Activated CD4-positive, alpha-beta T cell treated with anti-CD3 and anti-CD28 coated beads, Interleukin-2, Interleukin-6, amounts not matched to agents 100 ng/mL and 50 ng/mL, durations not matched to agents 16 hours and 8 hours (primary cell): ENCODE results near the gene NDOR1.

Experiments used
- DNase-seq: peaks from one replicate; pipeline ENCODE4 v3.0.0-alpha.2; 2020

Gene NDOR1

DNA sequence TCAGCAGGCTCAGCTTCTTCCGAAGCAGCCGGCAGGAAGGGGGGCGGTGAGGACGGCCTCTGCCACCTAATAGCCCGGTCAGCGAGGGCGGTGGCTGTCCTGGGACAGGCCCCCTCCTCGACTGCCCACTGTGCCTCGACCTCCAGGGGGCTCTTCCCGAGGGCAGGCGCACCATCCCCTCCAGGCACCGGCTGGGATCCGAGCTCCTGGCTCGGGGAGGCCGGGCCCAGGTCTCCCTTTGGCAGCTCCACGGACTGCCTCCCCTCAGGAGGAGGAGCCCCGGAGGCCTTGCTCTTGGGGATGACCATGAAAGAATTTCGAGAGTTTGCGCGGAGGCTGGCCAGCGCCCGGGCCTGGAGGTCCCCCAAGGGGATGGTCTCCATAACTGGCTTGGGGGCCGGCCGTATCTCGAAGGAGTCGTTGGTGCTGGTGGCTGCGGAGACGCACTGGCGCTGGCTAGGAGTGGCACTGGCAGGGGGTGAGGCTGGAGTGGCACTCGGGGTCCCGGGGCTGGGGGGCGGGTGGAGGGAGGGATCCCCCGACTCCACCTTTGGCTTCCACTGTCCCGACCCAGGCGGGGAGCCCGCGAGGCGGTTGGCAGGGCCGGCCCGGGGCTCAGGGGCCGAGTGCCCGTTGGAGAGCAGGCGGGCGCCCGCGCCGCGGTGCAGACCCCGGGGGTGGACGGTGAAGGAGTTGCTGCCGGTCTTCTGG, 5.9 kb upstream of the NDOR1 start:
- DNase-seq = no peak

DNA sequence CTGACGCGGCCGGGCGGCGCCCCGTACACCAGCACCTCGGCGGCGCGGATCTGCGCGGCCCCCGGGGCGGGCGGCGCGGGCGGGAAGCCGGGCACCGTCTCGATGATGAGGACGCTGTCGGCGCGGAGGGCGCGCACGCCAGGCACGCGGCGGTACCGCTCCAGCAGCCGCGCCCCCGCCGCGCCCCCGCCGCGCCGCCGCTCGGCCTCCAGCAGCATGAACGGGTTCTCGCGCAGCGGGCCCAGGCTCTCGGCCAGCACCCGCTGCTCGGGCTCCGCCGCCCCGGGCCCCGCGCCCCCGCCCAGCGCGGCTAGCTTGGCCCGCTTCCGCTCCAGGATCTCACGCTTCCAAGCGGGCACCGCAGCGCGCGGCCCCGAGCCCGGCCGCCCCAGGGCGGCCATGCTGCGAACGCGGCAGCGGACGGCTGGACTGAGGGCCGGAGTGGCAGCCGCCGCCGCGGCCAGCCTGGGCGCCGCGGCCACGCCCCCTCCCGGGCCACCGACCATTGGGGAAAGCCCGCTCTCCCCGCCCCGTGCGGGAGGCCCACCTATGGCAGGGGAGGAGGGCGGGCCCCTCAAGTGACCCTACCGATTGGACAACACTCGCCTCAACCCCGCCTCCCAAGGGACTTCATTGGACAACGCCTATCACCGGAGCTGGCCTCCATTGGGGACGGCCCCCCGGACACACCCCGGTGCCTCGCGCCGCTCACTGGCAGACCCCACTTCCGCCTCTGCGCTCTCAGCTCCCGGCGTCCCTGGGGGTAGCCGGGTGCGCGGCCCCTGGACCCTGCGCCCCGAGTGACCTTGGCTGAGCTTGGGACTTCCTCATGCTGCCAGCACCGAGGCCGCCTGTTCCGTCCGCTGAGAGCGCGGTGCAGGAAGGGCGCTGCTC, 4.9 kb upstream of the NDOR1 start, which contains the start of gene TPRN:
TPRN (minus strand) TSS at position 431 of the 894 bp plus-strand sequence; CDS start at position 401, 30 bp downstream.
- peak; percentile 100 for DNase-seq

DNA sequence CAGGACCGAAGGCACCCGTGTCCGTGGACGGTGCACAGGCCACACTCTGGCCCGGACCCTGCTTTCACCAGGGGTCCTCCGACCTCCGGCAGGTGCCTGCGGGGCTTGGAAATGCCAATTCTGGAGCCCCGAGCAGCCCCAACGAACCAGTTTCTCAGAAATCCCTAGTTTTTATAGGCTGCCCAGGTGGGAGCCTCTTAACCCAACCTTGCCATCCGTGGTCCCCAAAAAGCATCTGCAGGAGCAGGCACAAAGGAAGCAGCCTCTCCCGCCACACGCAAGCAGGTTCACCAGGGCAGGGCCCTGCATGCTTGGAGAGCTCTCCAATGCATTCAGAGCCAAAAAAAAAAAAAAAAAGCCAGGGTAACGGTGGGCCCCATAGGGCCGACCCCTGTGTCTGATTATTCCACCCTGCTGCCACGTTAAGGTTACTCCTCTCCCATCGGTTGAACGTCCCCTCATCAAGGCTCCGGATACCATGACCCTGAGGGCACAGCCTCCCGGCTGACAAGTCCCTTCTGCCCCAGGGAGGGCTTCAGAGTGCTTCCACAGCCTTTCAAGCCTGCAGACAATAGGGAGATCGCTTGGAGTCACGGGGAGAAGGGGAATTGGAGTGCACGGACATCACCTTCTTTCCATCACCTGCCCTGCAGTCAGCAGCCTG, 4.2 kb upstream of the NDOR1 start:
- no peak for DNase-seq

DNA sequence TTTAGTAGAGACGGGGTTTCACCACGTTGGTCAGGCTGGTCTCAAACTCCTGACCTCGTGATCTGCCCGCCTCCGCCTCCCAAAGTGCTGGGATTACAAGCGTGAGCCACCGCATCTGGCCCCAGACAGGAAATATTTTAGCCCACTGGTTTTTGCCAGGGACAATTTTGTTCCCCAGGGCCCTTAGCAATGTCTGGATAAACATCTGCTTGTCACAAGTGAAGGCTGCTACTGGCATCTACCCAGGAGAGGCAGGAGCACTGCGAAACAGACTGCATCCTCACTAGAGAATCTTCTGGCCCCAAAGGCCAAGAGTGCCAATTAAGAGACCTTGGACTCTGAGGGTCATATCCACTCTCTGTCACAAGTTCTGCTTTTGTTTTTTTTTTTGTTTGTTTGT, 2.5 kb upstream of the NDOR1 start:
- DNase-seq = no peak

DNA sequence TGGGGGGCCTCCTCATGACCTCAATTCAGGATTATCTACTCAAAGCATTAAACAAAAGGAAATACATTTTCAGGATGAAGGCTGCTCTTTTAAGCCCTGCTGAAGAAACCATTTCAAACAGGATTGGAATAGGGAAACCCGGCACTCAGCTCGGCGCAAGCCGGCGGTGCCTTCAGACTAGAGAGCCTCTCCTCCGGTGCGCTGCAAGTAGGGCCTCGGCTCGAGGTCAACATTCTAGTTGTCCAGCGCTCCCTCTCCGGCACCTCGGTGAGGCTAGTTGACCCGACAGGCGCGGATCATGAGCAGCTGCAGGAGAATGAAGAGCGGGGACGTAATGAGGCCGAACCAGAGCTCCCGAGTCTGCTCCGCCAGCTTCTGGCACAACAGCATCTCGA, 772 bp upstream of the NDOR1 start:
- DNase-seq = no peak

- DNase-seq = no peak
Measured at GRCh38 chr9:137206602-137207001, 1.1 kb downstream of the NDOR1 start.

GRCh38 chr9:137211532-137211931, 6.0 kb downstream of the NDOR1 start:
- DNase-seq = no peak

DNA sequence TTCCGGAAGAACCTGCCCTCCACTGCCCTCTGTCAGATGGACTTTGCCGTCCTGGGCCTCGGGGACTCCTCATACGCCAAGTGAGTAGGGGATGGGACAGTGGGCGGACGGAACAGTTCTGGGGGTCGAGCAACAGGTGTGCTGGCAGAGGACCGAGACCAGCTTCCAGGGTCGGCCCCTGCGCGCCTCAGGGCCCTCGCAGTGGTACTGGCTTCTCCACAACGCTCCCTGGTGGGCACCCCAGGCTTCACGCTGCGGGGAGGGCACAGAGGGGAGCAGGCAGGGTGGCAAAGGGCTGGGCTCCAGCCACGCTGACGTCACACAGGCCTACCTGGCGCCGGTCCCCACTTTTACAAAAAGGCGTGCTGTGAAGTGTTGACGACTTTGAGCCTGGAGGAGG, 7.0 kb downstream of the NDOR1 start:
- no peak for DNase-seq

DNA sequence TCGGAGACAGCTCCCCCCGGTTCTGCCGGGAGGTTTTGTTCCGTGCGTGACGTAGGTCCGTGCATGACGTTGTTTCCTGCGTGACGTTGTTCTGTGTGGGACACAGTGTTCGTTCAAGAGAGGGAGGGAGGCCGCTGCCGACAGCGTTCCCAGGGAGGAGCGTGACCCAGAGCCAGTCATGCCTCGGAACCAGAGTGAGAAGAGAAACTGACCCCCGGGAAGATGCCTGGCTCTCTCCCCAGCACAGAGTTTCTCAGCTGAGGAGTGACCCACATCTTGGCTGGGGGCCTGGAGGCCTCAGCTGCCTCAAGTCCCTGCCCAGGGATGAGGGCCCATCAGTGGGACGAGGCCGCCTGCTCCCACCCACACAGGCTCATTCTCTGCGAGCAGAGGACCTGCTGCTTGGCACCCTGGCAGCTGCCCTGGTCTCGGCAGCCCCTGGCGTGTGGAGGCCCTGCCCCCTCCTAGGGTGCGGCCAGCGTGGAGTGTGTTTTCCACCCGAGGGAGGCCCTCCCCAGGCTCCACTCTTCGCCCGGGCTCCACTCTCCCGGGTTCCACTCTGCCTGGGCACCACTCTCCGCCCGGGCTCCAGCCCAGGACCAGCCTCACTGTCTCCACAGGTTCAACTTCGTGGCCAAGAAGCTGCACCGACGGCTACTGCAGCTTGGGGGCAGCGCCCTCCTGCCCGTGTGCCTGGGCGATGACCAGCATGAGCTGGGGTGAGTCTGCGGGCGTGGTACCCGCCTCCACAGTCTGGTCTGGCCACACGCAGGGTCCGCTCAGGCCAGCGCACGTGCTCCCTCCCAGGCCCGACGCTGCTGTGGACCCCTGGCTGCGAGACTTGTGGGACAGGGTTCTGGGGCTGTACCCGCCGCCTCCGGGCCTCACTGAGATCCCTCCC, 7.9 kb downstream of the NDOR1 start:
- DNase-seq = no peak

GRCh38 chr9:137214620-137215019, 9.1 kb downstream of the NDOR1 start:
- DNase-seq = no peak

DNA sequence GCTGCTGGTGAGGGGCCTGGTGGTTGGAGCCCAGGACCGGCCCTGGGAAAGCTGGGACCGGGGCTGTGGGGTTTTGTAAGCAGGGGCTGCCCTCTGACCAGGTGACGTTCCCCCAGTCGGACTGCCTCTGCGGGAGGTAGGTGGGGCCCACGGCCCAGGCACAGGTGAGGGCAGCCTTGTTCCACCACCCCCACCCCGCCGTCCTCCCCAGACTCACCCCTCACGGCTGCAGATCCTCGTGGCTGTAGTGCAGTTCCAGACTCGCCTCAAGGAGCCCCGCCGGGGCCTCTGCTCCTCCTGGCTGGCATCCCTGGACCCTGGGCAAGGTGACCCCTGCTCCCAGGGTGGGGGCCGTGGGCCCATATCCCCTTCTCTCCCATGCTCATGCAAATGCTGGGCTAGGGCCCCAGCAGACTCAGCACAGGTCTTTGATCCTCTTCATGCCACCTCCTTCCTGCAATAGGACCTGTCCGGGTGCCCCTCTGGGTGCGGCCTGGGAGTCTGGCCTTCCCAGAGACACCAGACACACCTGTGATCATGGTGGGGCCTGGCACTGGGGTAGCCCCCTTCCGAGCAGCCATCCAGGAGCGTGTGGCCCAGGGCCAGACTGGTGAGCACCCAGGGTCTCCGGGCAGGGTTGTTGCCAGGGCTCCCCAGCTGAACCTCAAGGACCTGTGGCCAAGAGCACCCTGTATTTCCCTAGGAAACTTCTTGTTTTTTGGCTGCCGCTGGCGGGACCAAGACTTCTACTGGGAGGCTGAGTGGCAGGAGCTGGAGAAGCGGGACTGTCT, 9.9 kb downstream of the NDOR1 start:
- DNase-seq = no peak

DNA sequence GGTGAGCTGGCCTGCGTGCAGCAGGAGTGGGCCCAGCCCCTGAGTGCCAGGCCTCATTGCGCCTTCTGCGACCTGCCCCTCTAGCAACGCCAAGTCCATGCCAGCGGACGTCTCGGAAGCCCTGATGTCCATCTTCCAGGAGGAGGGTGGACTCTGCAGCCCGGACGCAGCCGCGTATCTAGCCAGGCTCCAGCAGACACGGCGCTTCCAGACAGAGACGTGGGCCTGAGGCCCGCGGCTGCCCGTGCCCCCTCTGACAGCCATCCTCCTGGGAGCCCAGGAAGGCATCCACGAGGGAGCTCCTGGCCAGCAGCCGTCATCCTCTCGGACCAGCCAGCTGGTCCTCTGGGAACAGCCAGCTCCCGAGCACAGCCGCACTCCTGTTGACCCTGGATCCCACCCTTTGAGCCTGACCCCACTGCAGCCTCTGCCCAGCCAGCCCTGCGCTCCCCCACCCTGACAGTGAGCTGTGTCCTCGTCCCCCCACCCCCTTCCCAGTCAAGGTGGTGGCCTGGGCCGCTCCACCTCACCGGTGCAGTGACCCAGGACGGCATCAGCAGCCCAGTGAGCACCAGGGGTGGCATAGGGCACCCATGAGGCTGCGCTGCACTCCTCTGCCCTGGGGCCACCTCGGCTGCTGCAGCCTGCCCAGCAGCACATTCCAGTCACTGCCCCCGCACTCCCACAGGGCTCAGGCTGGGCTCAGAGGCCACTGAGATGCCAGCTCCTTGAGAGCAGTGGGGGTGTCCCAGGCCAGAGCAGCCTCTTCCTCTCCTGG, 10.9 kb downstream of the NDOR1 start:
- DNase-seq = no peak

DNA sequence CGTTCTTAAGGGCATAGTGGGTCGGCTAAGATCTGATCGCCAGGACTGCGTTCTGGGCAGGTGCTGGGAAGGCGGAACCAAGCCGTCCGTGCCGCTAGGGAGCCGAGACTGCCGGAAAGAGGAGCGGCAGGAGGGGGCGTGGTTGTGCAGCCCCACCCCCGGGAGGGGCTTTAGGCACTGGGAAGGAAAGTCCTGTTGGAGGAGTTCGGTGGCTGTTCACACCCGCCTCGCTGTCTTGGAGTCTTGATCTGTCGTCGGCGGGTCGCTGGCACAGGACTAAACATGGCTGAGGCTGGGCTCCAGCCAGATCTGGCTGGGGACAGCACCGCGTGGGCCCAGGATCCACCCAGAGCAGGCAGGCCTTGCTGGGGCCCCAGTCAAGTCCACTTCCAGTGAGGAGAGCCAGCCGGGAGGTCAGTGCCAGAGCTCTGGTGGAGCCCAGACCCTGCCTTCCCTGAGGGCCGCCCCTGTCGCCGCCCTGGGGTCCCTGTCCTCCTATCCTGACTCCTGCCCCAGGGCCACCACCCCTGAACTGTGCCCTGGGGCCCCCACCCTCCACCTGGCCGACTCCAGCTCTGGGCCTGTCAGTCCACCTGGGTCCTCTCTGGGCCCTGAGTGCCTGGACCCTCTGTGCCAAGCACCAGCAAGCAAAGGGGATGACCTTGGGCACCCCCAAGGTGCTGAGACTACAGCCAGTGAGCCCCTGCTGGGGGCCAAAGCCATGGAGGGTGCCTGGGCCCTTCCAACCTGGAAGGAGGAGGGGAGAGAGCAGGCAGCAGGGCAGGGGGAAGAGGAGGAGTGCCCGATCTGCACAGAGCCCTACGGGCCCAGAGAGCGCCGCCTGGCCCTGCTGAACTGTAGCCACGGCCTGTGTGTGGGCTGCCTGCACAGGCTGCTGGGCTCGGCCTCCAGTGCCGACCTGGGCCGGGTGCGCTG, 12.0 kb downstream of the NDOR1 start:
- DNase-seq = no peak

DNA sequence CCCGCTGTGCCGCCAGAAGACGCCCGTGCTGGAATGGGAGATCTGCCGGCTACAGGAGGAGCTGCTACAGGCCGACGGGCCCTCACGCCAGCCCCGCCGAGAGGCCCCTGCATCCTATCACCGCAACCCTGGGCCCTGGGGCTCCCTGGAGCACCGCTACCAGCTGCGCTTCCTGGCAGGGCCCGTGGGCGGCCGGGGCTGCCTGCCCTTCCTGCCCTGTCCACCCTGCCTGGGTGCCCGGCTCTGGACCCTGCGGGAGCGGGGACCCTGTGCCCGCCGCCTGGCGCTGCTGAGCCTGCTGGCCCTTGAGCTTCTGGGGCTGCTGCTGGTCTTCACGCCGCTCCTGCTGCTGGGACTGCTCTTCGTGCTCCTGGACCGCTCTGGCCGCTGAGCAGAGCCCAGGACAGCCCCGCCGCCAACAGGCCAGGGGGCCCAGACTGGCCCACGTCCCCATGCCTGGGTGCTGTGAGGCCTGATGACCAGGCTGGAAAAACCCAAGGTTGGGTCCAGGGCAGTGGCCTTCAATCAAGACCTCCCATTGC, 12.8 kb downstream of the NDOR1 start:
- no peak for DNase-seq

GRCh38 chr9:137218754-137219271, 13.3 kb downstream of the NDOR1 start:
- DNase-seq = no peak

GRCh38 chr9:137219757-137220316, 14.3 kb downstream of the NDOR1 start:
- DNase-seq = no peak

- no peak for DNase-seq
Measured at GRCh38 chr9:137220317-137221094, 15.0 kb downstream of the NDOR1 start.

- no peak for DNase-seq
Measured at GRCh38 chr9:137221095-137221505, 15.6 kb downstream of the NDOR1 start.
